HG02973 (cell line): ENCODE data around the gene GRM4.

Experiments
- ATAC-seq: cut with Tn5 transposase; IDR thresholded peaks from one replicate; pipeline ENCODE4 v1.9.1; 2021; ENCODE audit warnings: moderate library complexity; ENCODE audit not compliant: unreplicated experiment

Gene GRM4

GRCh38 chr6:34065466-34066217 lies 80.2 kb downstream of the GRM4 start:
- no peak for ATAC-seq

- no peak for ATAC-seq
Observed at GRCh38 chr6:34064675-34065074, 81.2 kb downstream of the GRM4 start.

GRCh38 chr6:34063651-34064050 lies 82.2 kb downstream of the GRM4 start:
- no peak for ATAC-seq

- no peak for ATAC-seq
Observed at GRCh38 chr6:34062815-34063214, 83.1 kb downstream of the GRM4 start.

- ATAC-seq, result no peak
Observed at GRCh38 chr6:34062156-34062555, 83.7 kb downstream of the GRM4 start.

GRCh38 chr6:34061348-34061747 lies 84.5 kb downstream of the GRM4 start:
- no peak for ATAC-seq

- ATAC-seq, result no peak
Observed at GRCh38 chr6:34059914-34060313, 86.0 kb downstream of the GRM4 start.

- no peak for ATAC-seq
Observed at GRCh38 chr6:34059136-34059731, 86.7 kb downstream of the GRM4 start.

GRCh38 chr6:34057790-34058189 lies 88.1 kb downstream of the GRM4 start:
- no peak for ATAC-seq

- no peak for ATAC-seq
Observed at GRCh38 chr6:34057191-34057590, 88.7 kb downstream of the GRM4 start.

- no peak for ATAC-seq
Observed at GRCh38 chr6:34056305-34057108, 89.4 kb downstream of the GRM4 start.

GRCh38 chr6:34055223-34055933 lies 90.5 kb downstream of the GRM4 start:
- no peak for ATAC-seq

GRCh38 chr6:34053721-34054120 lies 92.2 kb downstream of the GRM4 start:
- ATAC-seq, result no peak

GRCh38 chr6:34052918-34053608 lies 92.8 kb downstream of the GRM4 start:
- no peak for ATAC-seq

GRCh38 chr6:34052071-34052825 lies 93.6 kb downstream of the GRM4 start:
- no peak for ATAC-seq

- ATAC-seq, result no peak
Observed at GRCh38 chr6:34051331-34051919, 94.5 kb downstream of the GRM4 start.

- ATAC-seq, result no peak
Observed at GRCh38 chr6:34050691-34051090, 95.2 kb downstream of the GRM4 start.

GRCh38 chr6:34049395-34050342 lies 96.2 kb downstream of the GRM4 start:
- no peak for ATAC-seq
